Smooth muscle cell (in vitro differentiated cells): ENCODE results near the gene TSR1. TPM values are rescaled to one million over a fixed set of nuclear protein-coding genes. Genes with fewer than 3 reads are reported as not detected.

ENCODE experiments used
- DNase-seq: peaks from one replicate; lab custom pipeline; 2025; ENCODE audit not compliant: unreplicated experiment; lab: John Stamatoyannopoulos, UW
- H2AFZ ChIP-seq: fragments of 200-600 bp; sonication (generic); 2 replicates; pipeline ENCODE4 v1.6.0; 2016; ENCODE audit warnings: antibody characterized with exemption, low read depth, mild to moderate bottlenecking
- H3F3A ChIP-seq: fragments of 200-600 bp; sonication (generic); 2 replicates; pipeline ENCODE4 v1.6.0; 2017; ENCODE audit warnings: antibody characterized with exemption, low read depth
- H3K27ac ChIP-seq: fragments of 200-600 bp; sonication (generic); 2 replicates; pipeline ENCODE4 v1.5.1; 2016; ENCODE audit warnings: low read depth, mild to moderate bottlenecking
- H3K27me3 ChIP-seq: fragments of 200-600 bp; sonication (generic); 2 replicates; pipeline ENCODE4 v1.6.1; 2016; ENCODE audit warnings: low read depth, mild to moderate bottlenecking
- H3K36me3 ChIP-seq: fragments of 200-600 bp; sonication (generic); 2 replicates; pipeline ENCODE4 v1.5.1; 2016; ENCODE audit warnings: low read depth
- H3K4me1 ChIP-seq: fragments of 200-600 bp; sonication (generic); 2 replicates; pipeline ENCODE4 v1.5.1; 2016; ENCODE audit warnings: low read depth
- H3K4me2 ChIP-seq: fragments of 200-600 bp; sonication (generic); 2 replicates; pipeline ENCODE4 v1.6.0; 2016; ENCODE audit warnings: mild to moderate bottlenecking
- H3K4me3 ChIP-seq: fragments of 200-600 bp; sonication (generic); 2 replicates; pipeline ENCODE4 v1.5.1; 2016; ENCODE audit warnings: mild to moderate bottlenecking
- H3K79me2 ChIP-seq: fragments of 200-600 bp; sonication (generic); 2 replicates; pipeline ENCODE4 v1.6.0; 2016; ENCODE audit warnings: low read depth, mild to moderate bottlenecking
- H3K9ac ChIP-seq: fragments of 200-600 bp; sonication (generic); 2 replicates; pipeline ENCODE4 v1.6.0; 2016; ENCODE audit warnings: low read depth
- H3K9me3 ChIP-seq: fragments of 200-600 bp; sonication (generic); replicated peaks from 2 replicates; pipeline ENCODE4 v1.5.1; 2016; ENCODE audit warnings: low read depth
- H4K20me1 ChIP-seq: fragments of 200-600 bp; sonication (generic); 2 replicates; pipeline ENCODE4 v1.6.0; 2016; ENCODE audit warnings: low read depth
- CTCF ChIP-seq: fragments of 200-600 bp; sonication (generic); IDR thresholded peaks from 2 replicates; pipeline ENCODE4 v1.5.1; 2017; ENCODE audit warnings: borderline replicate concordance, mild to moderate bottlenecking, antibody characterized with exemption; ENCODE audit not compliant: insufficient read depth, poor library complexity, severe bottlenecking
- WGBS: methylation state at CpG from one replicate; pipeline ENCODE4 v1.1.7; 2016; ENCODE audit warnings: low lambda C conversion rate; 5-methylcytosine and 5-hydroxymethylcytosine counted together
- polyA plus RNA-seq: library from polyadenylated mRNA; unstranded; fragments of >200 nt; fragmentation: Nextera tagmentation; extraction: Ambion mirVana; gene quantifications from 2 replicates; pipeline ENCODE4 v1.2.1, GENCODE V29; 2016
- total RNA-seq: library from RNA; depleted of rRNA; stranded (reverse); fragments of >200 nt; gene quantifications from 2 replicates; pipeline ENCODE4 v1.2.3, GENCODE V29; 2014

The TSR1 gene
- total and polyA plus RNA-seq, 2 experiments from 2014 or later = 17.6 to 39.5 TPM

DNA sequence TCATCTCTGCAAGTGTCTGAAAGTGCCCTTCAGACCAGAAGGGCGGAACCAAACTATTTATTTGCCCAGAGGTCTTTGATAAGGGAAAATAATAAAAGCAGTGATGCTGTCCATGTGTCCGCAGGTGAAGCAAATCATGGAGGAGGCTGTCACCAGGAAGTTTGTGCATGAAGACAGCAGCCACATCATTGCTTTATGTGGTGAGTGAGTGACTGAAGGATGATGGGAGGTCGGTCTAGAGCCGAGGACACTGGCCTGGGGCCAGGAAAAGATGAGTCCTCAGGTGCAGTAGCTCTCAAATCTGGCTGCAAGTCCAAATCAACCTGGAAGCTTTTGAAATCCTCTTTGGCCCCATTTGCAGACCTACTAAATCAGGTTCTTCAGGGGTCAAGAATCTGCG, 7.2 kb upstream of the TSR1 start:
- no peak for TF ChIP-seq CTCF
- 91% methylated on average over 5 of the region's 5 CpGs for WGBS

DNA sequence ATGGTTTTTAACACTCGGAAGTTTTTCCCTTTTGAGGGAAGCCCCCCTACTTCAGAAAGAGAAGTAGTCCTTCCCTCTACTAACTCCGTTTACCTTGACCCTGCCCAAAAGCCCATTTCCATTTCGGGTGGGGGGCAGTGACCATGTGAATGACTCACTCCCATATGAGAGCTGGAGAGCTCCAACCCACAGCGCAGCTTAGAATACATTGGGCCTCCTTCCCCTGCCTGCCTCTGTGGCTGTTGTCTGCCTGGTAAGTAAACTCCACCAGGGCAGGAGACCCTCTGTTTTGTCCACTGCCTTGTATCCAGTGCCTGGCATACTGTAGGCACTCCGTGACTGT, 2.0 kb upstream of the TSR1 start:
- H3K79me2 ChIP-seq = peaks cover 27% of the 10 kb centered on the region
- peak; percentile 28 for DNase-seq
- H3K9ac ChIP-seq = peak overlapping the region; percentile 82
- H3K4me3 ChIP-seq = peak overlapping the region; percentile 75
- peak overlapping the region; percentile 87 for H3K4me2 ChIP-seq
- H3K9me3 ChIP-seq = no peaks in the 10 kb centered on the region
- no peak for TF ChIP-seq CTCF
- H2AFZ ChIP-seq = peak overlapping the region; percentile 91
- peaks cover 5% of the 10 kb centered on the region for H3F3A ChIP-seq
- H4K20me1 ChIP-seq = no peaks in the 10 kb centered on the region
- no peaks in the 10 kb centered on the region for H3K27me3 ChIP-seq
- peak overlapping the region; percentile 57 for H3K27ac ChIP-seq
- 14% methylated on average over 5 of the region's 5 CpGs for WGBS
- H3K36me3 ChIP-seq = peaks cover 3% of the 10 kb centered on the region
- peaks cover 10% of the 10 kb centered on the region for H3K4me1 ChIP-seq

More for the DNA sequence above, 7.2 kb upstream of the TSR1 start:
- no peaks in the 10 kb centered on the region for H3K9me3 ChIP-seq
- H3F3A ChIP-seq = peaks cover 11% of the 10 kb centered on the region
- H3K79me2 ChIP-seq = no peaks in the 10 kb centered on the region
- DNase-seq = no peak
- no peaks in the 10 kb centered on the region for H4K20me1 ChIP-seq
- no peak overlapping the region for H2AFZ ChIP-seq
- no peak overlapping the region for H3K4me2 ChIP-seq
- peaks cover 10% of the 10 kb centered on the region for H3K4me1 ChIP-seq
- H3K27me3 ChIP-seq = no peaks in the 10 kb centered on the region
- H3K27ac ChIP-seq = no peak overlapping the region
- no peaks in the 10 kb centered on the region for H3K36me3 ChIP-seq
- H3K9ac ChIP-seq = no peak overlapping the region
- no peak overlapping the region for H3K4me3 ChIP-seq

- H3K79me2 ChIP-seq = peaks cover 33% of the 10 kb centered on the region
- peaks cover 4% of the 10 kb centered on the region for H3F3A ChIP-seq
- WGBS = under 1% methylated on average over 45 of the region's 92 CpGs
- DNase-seq = peak; percentile 35
- H3K4me2 ChIP-seq = peak overlapping the region; percentile 87
- peak overlapping the region; percentile 82 for H3K9ac ChIP-seq
- no peaks in the 10 kb centered on the region for H4K20me1 ChIP-seq
- TF ChIP-seq CTCF = no peak
- H3K4me1 ChIP-seq = peaks cover 10% of the 10 kb centered on the region
- H3K4me3 ChIP-seq = peak overlapping the region; percentile 75
- peak overlapping the region; percentile 91 for H2AFZ ChIP-seq
- peak overlapping the region; percentile 57 for H3K27ac ChIP-seq
- H3K27me3 ChIP-seq = no peaks in the 10 kb centered on the region
- peaks cover 7% of the 10 kb centered on the region for H3K36me3 ChIP-seq
- H3K9me3 ChIP-seq = no peaks in the 10 kb centered on the region
These were observed 1.5 kb upstream of the TSR1 start for GRCh38 chr17:2337544-2338314.
